SK-N-SH treated with all-trans-retinoic acid at 6 μM for 48 hours (cell line): ENCODE data around the gene MMS22L.
A peak's percentile ranks its signal among the peaks of the same experiment; 100 is the strongest.

Source experiments
- ATAC-seq: fragments of 200-7000 bp; cut with Tn5 transposase; 3 replicates; pipeline ENCODE4 v1.9.1; 2020; ENCODE audit warnings: mild to moderate bottlenecking, moderate library complexity
- ARNTL ChIP-seq: fragments of 450-650 bp; formaldehyde crosslinking; IDR thresholded peaks from 2 replicates; pipeline ENCODE4 v1.5.0; 2020; ENCODE audit warnings: low read depth, mild to moderate bottlenecking, moderate library complexity, borderline replicate concordance
- BACH2 ChIP-seq: fragments of 250-450 bp; sonication (Bioruptor Pico); IDR thresholded peaks from 2 replicates; pipeline ENCODE4 v1.9.0; 2021; ENCODE audit warnings: mild to moderate bottlenecking, borderline replicate concordance
- CSDC2 ChIP-seq: fragments of 250-450 bp; sonication (Bioruptor Pico); IDR thresholded peaks from 2 replicates; pipeline ENCODE4 v1.5.0; 2020; ENCODE audit warnings: mild to moderate bottlenecking, moderate library complexity
- ESRRG ChIP-seq: fragments of 250-450 bp; sonication (Bioruptor Pico); IDR thresholded peaks from 2 replicates; pipeline ENCODE4 v1.6.1; 2021; ENCODE audit warnings: mild to moderate bottlenecking
- GLIS3 ChIP-seq: fragments of 250-450 bp; sonication (Bioruptor Pico); IDR thresholded peaks from 2 replicates; pipeline ENCODE4 v1.5.0; 2020; ENCODE audit warnings: mild to moderate bottlenecking, moderate library complexity
- ISL1 ChIP-seq: fragments of 250-450 bp; sonication (Bioruptor Pico); IDR thresholded peaks from 2 replicates; pipeline ENCODE4 v2.1.2; 2022; ENCODE audit warnings: mild to moderate bottlenecking, moderate library complexity
- OSR1 ChIP-seq: fragments of 250-450 bp; sonication (Bioruptor Pico); IDR thresholded peaks from 2 replicates; pipeline ENCODE4 v1.8.0; 2022; ENCODE audit warnings: moderate library complexity, mild to moderate bottlenecking, inconsistent platforms
- PPARA ChIP-seq: fragments of 250-450 bp; sonication (Bioruptor Pico); IDR thresholded peaks from 2 replicates; pipeline ENCODE4 v1.5.0; 2020; ENCODE audit warnings: mild to moderate bottlenecking, borderline replicate concordance
- RARB ChIP-seq: fragments of 250-450 bp; sonication (Bioruptor Pico); IDR thresholded peaks from 2 replicates; pipeline ENCODE4 v1.8.0; 2021; ENCODE audit warnings: mild to moderate bottlenecking, moderate library complexity
- SNAI2 ChIP-seq: fragments of 250-450 bp; sonication (Bioruptor Pico); IDR thresholded peaks from 2 replicates; pipeline ENCODE4 v1.5.0; 2020; ENCODE audit warnings: mild to moderate bottlenecking, moderate library complexity
- TCF4 ChIP-seq: fragments of 250-450 bp; sonication (Bioruptor Pico); IDR thresholded peaks from 2 replicates; pipeline ENCODE4 v1.8.0; 2021; ENCODE audit warnings: mild to moderate bottlenecking, moderate library complexity, borderline replicate concordance
- TOX ChIP-seq: fragments of 250-450 bp; sonication (Bioruptor Pico); IDR thresholded peaks from 2 replicates; pipeline ENCODE4 v1.8.0; 2021; ENCODE audit warnings: mild to moderate bottlenecking, moderate library complexity, borderline replicate concordance
- ZC3H10 ChIP-seq: fragments of 250-450 bp; sonication (Bioruptor Pico); IDR thresholded peaks from 2 replicates; pipeline ENCODE4 v1.5.1; 2021; ENCODE audit warnings: mild to moderate bottlenecking, moderate library complexity
- ZFP3 ChIP-seq: fragments of 250-450 bp; sonication (Bioruptor Pico); IDR thresholded peaks from 2 replicates; pipeline ENCODE4 v1.5.0; 2020; ENCODE audit warnings: mild to moderate bottlenecking, moderate library complexity
- ZFP30 ChIP-seq: fragments of 450-650 bp; formaldehyde crosslinking; IDR thresholded peaks from 2 replicates; pipeline ENCODE4 v1.5.0; 2022; ENCODE audit warnings: mild to moderate bottlenecking, moderate library complexity
- ZNF565 ChIP-seq: fragments of 450-650 bp; formaldehyde crosslinking; conservative IDR thresholded peaks from 2 replicates; pipeline ENCODE4 v1.5.0; 2020; ENCODE audit warnings: low read depth, mild to moderate bottlenecking, moderate library complexity
- ZNF70 ChIP-seq: fragments of 450-650 bp; formaldehyde crosslinking; IDR thresholded peaks from 2 replicates; pipeline ENCODE4 v1.5.0; 2020; ENCODE audit warnings: mild to moderate bottlenecking, moderate library complexity
- TF ChIP-seq, protein P1 (sequence below): fragments of 250-450 bp; sonication (Bioruptor Pico); IDR thresholded peaks from 2 replicates; pipeline ENCODE4 v1.8.0; 2021; ENCODE audit warnings: low read depth, mild to moderate bottlenecking, moderate library complexity, borderline replicate concordance
- TF ChIP-seq, protein P2 (sequence below): fragments of 250-450 bp; sonication (Bioruptor Pico); IDR thresholded peaks from 2 replicates; pipeline ENCODE4 v1.8.0; 2020; ENCODE audit warnings: mild to moderate bottlenecking, moderate library complexity, borderline replicate concordance
- TF ChIP-seq, protein P3 (sequence below): fragments of 250-450 bp; sonication (Bioruptor Pico); IDR thresholded peaks from 2 replicates; pipeline ENCODE4 v1.5.1; 2020; ENCODE audit warnings: low read depth, mild to moderate bottlenecking, moderate library complexity

MMS22L gene, protein sequence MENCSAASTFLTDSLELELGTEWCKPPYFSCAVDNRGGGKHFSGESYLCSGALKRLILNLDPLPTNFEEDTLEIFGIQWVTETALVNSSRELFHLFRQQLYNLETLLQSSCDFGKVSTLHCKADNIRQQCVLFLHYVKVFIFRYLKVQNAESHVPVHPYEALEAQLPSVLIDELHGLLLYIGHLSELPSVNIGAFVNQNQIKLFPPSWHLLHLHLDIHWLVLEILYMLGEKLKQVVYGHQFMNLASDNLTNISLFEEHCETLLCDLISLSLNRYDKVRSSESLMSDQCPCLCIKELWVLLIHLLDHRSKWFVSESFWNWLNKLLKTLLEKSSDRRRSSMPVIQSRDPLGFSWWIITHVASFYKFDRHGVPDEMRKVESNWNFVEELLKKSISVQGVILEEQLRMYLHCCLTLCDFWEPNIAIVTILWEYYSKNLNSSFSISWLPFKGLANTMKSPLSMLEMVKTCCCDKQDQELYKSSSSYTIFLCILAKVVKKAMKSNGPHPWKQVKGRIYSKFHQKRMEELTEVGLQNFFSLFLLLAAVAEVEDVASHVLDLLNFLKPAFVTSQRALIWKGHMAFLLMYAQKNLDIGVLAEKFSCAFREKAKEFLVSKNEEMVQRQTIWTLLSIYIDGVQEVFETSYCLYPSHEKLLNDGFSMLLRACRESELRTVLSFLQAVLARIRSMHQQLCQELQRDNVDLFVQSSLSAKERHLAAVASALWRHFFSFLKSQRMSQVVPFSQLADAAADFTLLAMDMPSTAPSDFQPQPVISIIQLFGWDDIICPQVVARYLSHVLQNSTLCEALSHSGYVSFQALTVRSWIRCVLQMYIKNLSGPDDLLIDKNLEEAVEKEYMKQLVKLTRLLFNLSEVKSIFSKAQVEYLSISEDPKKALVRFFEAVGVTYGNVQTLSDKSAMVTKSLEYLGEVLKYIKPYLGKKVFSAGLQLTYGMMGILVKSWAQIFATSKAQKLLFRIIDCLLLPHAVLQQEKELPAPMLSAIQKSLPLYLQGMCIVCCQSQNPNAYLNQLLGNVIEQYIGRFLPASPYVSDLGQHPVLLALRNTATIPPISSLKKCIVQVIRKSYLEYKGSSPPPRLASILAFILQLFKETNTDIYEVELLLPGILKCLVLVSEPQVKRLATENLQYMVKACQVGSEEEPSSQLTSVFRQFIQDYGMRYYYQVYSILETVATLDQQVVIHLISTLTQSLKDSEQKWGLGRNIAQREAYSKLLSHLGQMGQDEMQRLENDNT

DNA sequence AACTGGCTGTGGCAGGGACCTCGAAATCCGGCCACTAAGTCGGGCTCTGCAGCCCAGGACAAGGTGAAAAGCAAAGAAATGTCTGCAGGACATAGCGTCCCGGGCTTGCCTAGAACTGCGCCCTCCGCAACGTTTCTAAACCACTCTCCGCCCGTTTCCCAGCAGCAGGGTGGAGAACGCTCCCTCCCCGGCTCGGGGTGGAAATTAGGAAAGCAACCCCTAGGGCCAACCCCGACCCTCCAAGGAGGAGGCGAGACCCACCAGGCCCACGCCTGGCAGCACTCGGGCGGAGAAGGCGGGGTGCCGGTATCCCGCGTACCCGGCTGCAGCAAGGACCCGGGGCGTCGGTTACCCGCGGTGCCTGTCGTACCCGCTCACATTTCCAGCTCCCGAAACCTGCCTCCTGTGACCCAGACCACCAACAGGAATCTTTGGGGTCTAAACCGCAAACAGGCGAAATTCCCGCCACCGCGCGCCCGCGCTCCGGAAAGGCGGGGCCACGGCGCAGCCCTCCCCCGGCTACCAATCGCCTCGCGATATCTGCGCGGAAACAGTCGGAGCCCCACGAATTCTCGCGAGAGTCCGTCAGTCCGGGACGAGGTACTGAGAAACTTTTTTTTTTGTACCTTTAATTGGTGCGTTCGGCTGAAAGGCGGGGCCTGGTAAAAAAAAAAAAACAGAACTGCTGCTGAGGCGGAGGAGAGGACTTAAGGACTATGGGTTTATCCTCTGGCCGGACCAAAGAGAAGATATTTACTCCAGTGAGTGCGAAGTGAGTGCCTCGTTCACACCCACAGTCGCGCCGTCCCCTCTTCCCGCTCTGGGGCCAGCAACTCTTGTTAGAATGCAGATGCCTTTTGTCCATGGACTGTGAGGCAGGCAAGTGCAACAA lies at the start of gene MMS22L:
MMS22L (minus strand) TSS at position 491 of the 892 bp plus-strand sequence. CDS start 739 bp downstream, outside the sequence.
- TF ChIP-seq ARNTL (CRISPR knock-in tag) (no peak), TOX (CRISPR knock-in tag) (no peak), RARB (CRISPR knock-in tag) (no peak), CSDC2 (CRISPR knock-in tag) (no peak), SNAI2 (CRISPR knock-in tag) (no peak), ZC3H10 (no peak), OSR1 (no peak), ZNF70 (CRISPR knock-in tag) (no peak)
- TF ChIP-seq, protein P1, sequence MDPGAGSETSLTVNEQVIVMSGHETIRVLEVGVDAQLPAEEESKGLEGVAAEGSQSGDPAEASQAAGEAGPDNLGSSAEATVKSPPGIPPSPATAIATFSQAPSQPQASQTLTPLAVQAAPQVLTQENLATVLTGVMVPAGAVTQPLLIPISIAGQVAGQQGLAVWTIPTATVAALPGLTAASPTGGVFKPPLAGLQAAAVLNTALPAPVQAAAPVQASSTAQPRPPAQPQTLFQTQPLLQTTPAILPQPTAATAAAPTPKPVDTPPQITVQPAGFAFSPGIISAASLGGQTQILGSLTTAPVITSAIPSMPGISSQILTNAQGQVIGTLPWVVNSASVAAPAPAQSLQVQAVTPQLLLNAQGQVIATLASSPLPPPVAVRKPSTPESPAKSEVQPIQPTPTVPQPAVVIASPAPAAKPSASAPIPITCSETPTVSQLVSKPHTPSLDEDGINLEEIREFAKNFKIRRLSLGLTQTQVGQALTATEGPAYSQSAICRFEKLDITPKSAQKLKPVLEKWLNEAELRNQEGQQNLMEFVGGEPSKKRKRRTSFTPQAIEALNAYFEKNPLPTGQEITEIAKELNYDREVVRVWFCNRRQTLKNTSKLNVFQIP (CRISPR knock-in tag): no peak
- TF ChIP-seq, protein P2, sequence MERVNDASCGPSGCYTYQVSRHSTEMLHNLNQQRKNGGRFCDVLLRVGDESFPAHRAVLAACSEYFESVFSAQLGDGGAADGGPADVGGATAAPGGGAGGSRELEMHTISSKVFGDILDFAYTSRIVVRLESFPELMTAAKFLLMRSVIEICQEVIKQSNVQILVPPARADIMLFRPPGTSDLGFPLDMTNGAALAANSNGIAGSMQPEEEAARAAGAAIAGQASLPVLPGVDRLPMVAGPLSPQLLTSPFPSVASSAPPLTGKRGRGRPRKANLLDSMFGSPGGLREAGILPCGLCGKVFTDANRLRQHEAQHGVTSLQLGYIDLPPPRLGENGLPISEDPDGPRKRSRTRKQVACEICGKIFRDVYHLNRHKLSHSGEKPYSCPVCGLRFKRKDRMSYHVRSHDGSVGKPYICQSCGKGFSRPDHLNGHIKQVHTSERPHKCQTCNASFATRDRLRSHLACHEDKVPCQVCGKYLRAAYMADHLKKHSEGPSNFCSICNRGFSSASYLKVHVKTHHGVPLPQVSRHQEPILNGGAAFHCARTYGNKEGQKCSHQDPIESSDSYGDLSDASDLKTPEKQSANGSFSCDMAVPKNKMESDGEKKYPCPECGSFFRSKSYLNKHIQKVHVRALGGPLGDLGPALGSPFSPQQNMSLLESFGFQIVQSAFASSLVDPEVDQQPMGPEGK (CRISPR knock-in tag): no peak
- peak; percentile 97 for ATAC-seq

DNA sequence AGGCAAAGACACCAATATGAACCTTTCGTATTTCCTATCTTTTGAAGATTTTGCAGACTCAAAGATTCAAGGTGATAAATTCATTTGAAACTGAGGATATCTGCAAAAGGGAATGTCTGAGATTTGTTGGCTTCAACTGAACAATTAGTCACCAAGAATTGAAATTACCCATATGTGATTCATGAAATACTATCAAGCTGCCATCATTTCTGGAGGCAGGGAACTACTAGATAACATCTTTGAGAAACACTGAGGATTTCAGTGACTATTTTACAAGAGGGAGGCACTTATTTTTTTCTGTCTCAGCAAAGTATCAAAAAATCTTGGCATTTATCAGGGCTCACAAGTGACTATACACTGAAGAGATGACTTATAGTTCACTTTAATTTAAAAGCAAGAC lies 39.8 kb upstream of the MMS22L start:
- ATAC-seq: peak; percentile 80; the same call in 2 of the 3 replicates
- TF ChIP-seq ZNF565 (CRISPR knock-in tag) (no peak), ZFP3 (no peak), TOX (CRISPR knock-in tag) (no peak), ESRRG (no peak), SNAI2 (CRISPR knock-in tag) (no peak), ISL1 (no peak), ARNTL (CRISPR knock-in tag) (no peak), PPARA (CRISPR knock-in tag) (no peak), ZC3H10 (no peak), BACH2 (CRISPR knock-in tag) (no peak)
- TF ChIP-seq, protein P1 (CRISPR knock-in tag): no peak

DNA sequence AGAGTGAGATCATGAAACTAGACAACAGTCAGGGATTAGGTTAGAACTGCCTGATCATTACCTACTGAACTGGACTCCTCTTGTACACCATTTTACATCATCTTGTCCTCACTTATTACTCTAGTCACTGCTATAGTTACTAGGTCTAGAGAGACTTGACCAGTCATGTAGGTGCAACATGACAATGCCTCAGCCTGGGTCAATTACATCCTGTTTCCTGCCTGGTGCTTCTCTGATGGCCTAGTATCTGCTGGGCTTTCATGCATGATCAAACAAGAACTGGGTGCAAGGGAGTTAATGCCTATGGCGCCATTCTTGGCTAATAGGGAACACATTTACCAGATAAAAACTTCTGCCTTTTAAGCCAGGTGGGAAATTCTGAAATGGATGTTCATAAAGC lies 39.2 kb upstream of the MMS22L start:
- no peak; the same call in 2 of the 3 replicates for ATAC-seq
- no peak for TF ChIP-seq BACH2 (CRISPR knock-in tag)
- no peak for TF ChIP-seq ZNF565 (CRISPR knock-in tag)
- no peak for TF ChIP-seq ARNTL (CRISPR knock-in tag)
- TF ChIP-seq CSDC2 (CRISPR knock-in tag): no peak
- no peak for TF ChIP-seq ZFP30 (CRISPR knock-in tag)
- TF ChIP-seq TCF4 (CRISPR knock-in tag): no peak
- TF ChIP-seq GLIS3 (CRISPR knock-in tag): no peak
- TF ChIP-seq, protein P3, sequence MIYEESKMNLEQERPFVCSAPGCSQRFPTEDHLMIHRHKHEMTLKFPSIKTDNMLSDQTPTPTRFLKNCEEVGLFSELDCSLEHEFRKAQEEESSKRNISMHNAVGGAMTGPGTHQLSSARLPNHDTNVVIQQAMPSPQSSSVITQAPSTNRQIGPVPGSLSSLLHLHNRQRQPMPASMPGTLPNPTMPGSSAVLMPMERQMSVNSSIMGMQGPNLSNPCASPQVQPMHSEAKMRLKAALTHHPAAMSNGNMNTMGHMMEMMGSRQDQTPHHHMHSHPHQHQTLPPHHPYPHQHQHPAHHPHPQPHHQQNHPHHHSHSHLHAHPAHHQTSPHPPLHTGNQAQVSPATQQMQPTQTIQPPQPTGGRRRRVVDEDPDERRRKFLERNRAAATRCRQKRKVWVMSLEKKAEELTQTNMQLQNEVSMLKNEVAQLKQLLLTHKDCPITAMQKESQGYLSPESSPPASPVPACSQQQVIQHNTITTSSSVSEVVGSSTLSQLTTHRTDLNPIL (CRISPR knock-in tag): no peak
- no peak for TF ChIP-seq RARB (CRISPR knock-in tag)
- no peak for TF ChIP-seq PPARA (CRISPR knock-in tag)
- TF ChIP-seq, protein P2 (CRISPR knock-in tag): no peak
- TF ChIP-seq SNAI2 (CRISPR knock-in tag): no peak
- TF ChIP-seq TOX (CRISPR knock-in tag): no peak
- no peak for TF ChIP-seq ESRRG
- TF ChIP-seq ZFP3: no peak
- TF ChIP-seq, protein P1 (CRISPR knock-in tag): no peak
- no peak for TF ChIP-seq ISL1
- TF ChIP-seq ZNF70 (CRISPR knock-in tag): no peak
- no peak for TF ChIP-seq ZC3H10
- TF ChIP-seq, all 23 proteins: peak for 0
